Measurements from ENCODE around the gene HES6.

The HES6 gene

GRCh38 chr2:238225121-238225520, 14.7 kb downstream of the HES6 start:
- TF ChIP-seq TAF1 (IDR thresholded peaks at IDR 0.05; ENCODE audit: borderline replicate concordance, insufficient read depth, low read length) (no peak), POLR2AphosphoS5 (IDR thresholded peaks at IDR 0.05; ENCODE audit: low read depth, low read length) (no peak), REST (IDR thresholded peaks at IDR 0.05; ENCODE audit: insufficient read depth in 1 of 2, low read depth in 2 of 2, low read length in 2 of 2) (no peak), SIN3A (IDR thresholded peaks at IDR 0.05; ENCODE audit: borderline replicate concordance, insufficient read depth, low read length) (no peak), FOXP2 (optimal IDR thresholded peaks at IDR 0.05; ENCODE audit: borderline replicate concordance, extremely low read depth, extremely low read length, insufficient read depth) (no peak)

GRCh38 chr2:238224356-238225035, 15.3 kb downstream of the HES6 start:
- no peak for TF ChIP-seq FOXP2 (optimal IDR thresholded peaks at IDR 0.05; ENCODE audit: borderline replicate concordance, extremely low read depth, extremely low read length, insufficient read depth)
- no peak for TF ChIP-seq TAF1 (IDR thresholded peaks at IDR 0.05; ENCODE audit: borderline replicate concordance, insufficient read depth, low read length)
- TF ChIP-seq SIN3A (IDR thresholded peaks at IDR 0.05; ENCODE audit: borderline replicate concordance, insufficient read depth, low read length): no peak
- no peak for TF ChIP-seq REST (IDR thresholded peaks at IDR 0.05; ENCODE audit: insufficient read depth in 1 of 2, low read depth in 2 of 2, low read length in 2 of 2)
- no peak for TF ChIP-seq POLR2AphosphoS5 (IDR thresholded peaks at IDR 0.05; ENCODE audit: low read depth, low read length)

- TF ChIP-seq REST (IDR thresholded peaks at IDR 0.05; ENCODE audit: insufficient read depth in 1 of 2, low read depth in 2 of 2, low read length in 2 of 2) (no peak), TAF1 (IDR thresholded peaks at IDR 0.05; ENCODE audit: borderline replicate concordance, insufficient read depth, low read length) (no peak), FOXP2 (optimal IDR thresholded peaks at IDR 0.05; ENCODE audit: borderline replicate concordance, extremely low read depth, extremely low read length, insufficient read depth) (no peak), POLR2AphosphoS5 (IDR thresholded peaks at IDR 0.05; ENCODE audit: low read depth, low read length) (no peak), SIN3A (IDR thresholded peaks at IDR 0.05; ENCODE audit: borderline replicate concordance, insufficient read depth, low read length) (no peak)
These were observed 18.8 kb downstream of the HES6 start for GRCh38 chr2:238220892-238221521.

- TF ChIP-seq REST (IDR thresholded peaks at IDR 0.05; ENCODE audit: insufficient read depth in 1 of 2, low read depth in 2 of 2, low read length in 2 of 2): no peak
- TF ChIP-seq POLR2AphosphoS5 (IDR thresholded peaks at IDR 0.05; ENCODE audit: low read depth, low read length): no peak
- no peak for TF ChIP-seq FOXP2 (optimal IDR thresholded peaks at IDR 0.05; ENCODE audit: borderline replicate concordance, extremely low read depth, extremely low read length, insufficient read depth)
- TF ChIP-seq TAF1 (IDR thresholded peaks at IDR 0.05; ENCODE audit: borderline replicate concordance, insufficient read depth, low read length): no peak
- no peak for TF ChIP-seq SIN3A (IDR thresholded peaks at IDR 0.05; ENCODE audit: borderline replicate concordance, insufficient read depth, low read length)
These were observed 19.5 kb downstream of the HES6 start for GRCh38 chr2:238220274-238220891.

Data from PFSK-1 (cell line).